Measurements from ENCODE around the gene HAS3.

HAS3 gene

GRCh38 chr16:69114346-69114975, 9.0 kb downstream of the HAS3 start:
- no peak overlapping the region for H3K4me3 ChIP-seq (ENCODE audit: low read length, poor library complexity, severe bottlenecking)
- peaks cover 30% of the 10 kb centered on the region; the same call in 1 of the 2 replicates for H3K36me3 ChIP-seq (ENCODE audit: insufficient read depth, low read length)
- no peak for TF ChIP-seq EZH2phosphoT487 (IDR thresholded peaks at IDR 0.05; ENCODE audit: borderline replicate concordance)
- no peak for TF ChIP-seq CTCF (conservative IDR thresholded peaks at IDR 0.05; ENCODE audit: low read length)
- H3K4me1 ChIP-seq (ENCODE audit: insufficient read depth, low read length, poor library complexity, severe bottlenecking), result no peaks in the 10 kb centered on the region
- H3K9me2 ChIP-seq (replicated peaks; ENCODE audit: low read depth, low read length), result no peaks in the 10 kb centered on the region
- no peaks in the 10 kb centered on the region for H4K20me1 ChIP-seq (ENCODE audit: insufficient read depth, low read length, poor library complexity, severe bottlenecking)
- H3K9me3 ChIP-seq (ENCODE audit: insufficient read depth, low read depth, low read length), result no peaks in the 10 kb centered on the region
- no peak overlapping the region for H2AFZ ChIP-seq (ENCODE audit: low read length)
- H3K79me2 ChIP-seq (ENCODE audit: insufficient read depth, low read length), result no peaks in the 10 kb centered on the region
- H3F3A ChIP-seq (ENCODE audit: low read depth), result no peaks in the 10 kb centered on the region
- no peaks in the 10 kb centered on the region for H3K27me3 ChIP-seq (ENCODE audit: insufficient read depth, low read length, poor library complexity, severe bottlenecking)
- no peak overlapping the region for H3K4me2 ChIP-seq (ENCODE audit: low read depth, low read length, poor library complexity, severe bottlenecking)
- no peak overlapping the region for H3K9ac ChIP-seq (ENCODE audit: low read depth, low read length, poor library complexity, severe bottlenecking)

DNA sequence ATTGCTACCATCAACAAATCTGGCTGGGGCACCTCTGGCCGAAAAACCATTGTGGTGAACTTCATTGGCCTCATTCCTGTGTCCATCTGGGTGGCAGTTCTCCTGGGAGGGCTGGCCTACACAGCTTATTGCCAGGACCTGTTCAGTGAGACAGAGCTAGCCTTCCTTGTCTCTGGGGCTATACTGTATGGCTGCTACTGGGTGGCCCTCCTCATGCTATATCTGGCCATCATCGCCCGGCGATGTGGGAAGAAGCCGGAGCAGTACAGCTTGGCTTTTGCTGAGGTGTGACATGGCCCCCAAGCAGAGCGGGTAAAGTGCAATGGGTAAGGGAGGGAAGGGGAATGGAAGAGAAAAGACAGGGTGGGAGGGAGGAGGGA, 9.5 kb downstream of the HAS3 start:
- Histone ChIP-seq H3K4me3 (ENCODE audit: low read length, poor library complexity, severe bottlenecking) (no peak overlapping the region), H3K36me3 (ENCODE audit: insufficient read depth, low read length) (peaks cover 35% of the 10 kb centered on the region; the same call in 1 of the 2 replicates), H3K27me3 (ENCODE audit: insufficient read depth, low read length, poor library complexity, severe bottlenecking) (no peaks in the 10 kb centered on the region), H3K4me1 (ENCODE audit: insufficient read depth, low read length, poor library complexity, severe bottlenecking) (no peaks in the 10 kb centered on the region), H3K9me3 (ENCODE audit: insufficient read depth, low read depth, low read length) (no peaks in the 10 kb centered on the region), H3K9me2 (replicated peaks; ENCODE audit: low read depth, low read length) (no peaks in the 10 kb centered on the region), H3K79me2 (ENCODE audit: insufficient read depth, low read length) (no peaks in the 10 kb centered on the region), H3K9ac (ENCODE audit: low read depth, low read length, poor library complexity, severe bottlenecking) (no peak overlapping the region), H4K20me1 (ENCODE audit: insufficient read depth, low read length, poor library complexity, severe bottlenecking) (no peaks in the 10 kb centered on the region), H3F3A (ENCODE audit: low read depth) (no peaks in the 10 kb centered on the region), H2AFZ (ENCODE audit: low read length) (no peak overlapping the region), H3K4me2 (ENCODE audit: low read depth, low read length, poor library complexity, severe bottlenecking) (no peak overlapping the region)
- no peak for TF ChIP-seq CTCF (conservative IDR thresholded peaks at IDR 0.05; ENCODE audit: low read length)
- no peak for TF ChIP-seq EZH2phosphoT487 (IDR thresholded peaks at IDR 0.05; ENCODE audit: borderline replicate concordance)

DNA sequence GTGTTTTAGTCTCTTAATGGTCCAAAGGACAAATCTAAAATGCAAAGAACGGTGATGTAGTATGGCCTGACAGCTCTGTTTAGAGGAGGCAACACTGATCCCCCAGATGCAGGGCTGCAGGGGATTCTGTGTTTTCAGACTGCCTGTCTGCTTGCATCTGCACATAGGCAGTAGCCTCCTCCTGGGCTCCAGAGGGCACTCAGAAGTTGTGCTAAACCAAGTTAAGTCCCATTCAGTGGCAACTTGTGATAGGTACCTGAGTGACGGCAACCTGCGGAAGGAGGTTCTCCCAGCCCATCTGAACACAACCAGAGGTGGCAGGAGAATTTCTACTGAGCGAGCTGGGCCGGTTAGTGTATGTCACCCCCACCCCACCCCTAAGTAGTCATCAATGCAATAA, 9.9 kb downstream of the HAS3 start:
- TF ChIP-seq CTCF (conservative IDR thresholded peaks at IDR 0.05; ENCODE audit: low read length), result no peak
- no peak for TF ChIP-seq EZH2phosphoT487 (IDR thresholded peaks at IDR 0.05; ENCODE audit: borderline replicate concordance)
- H3F3A ChIP-seq (ENCODE audit: low read depth), result no peaks in the 10 kb centered on the region
- H3K36me3 ChIP-seq (ENCODE audit: insufficient read depth, low read length), result peaks cover 39% of the 10 kb centered on the region; the same call in 1 of the 2 replicates

More for the DNA sequence above, 9.9 kb downstream of the HAS3 start:
- no peaks in the 10 kb centered on the region for H3K27me3 ChIP-seq (ENCODE audit: insufficient read depth, low read length, poor library complexity, severe bottlenecking)
- H3K4me2 ChIP-seq (ENCODE audit: low read depth, low read length, poor library complexity, severe bottlenecking), result no peak overlapping the region
- no peak overlapping the region for H3K4me3 ChIP-seq (ENCODE audit: low read length, poor library complexity, severe bottlenecking)
- H3K9ac ChIP-seq (ENCODE audit: low read depth, low read length, poor library complexity, severe bottlenecking), result no peak overlapping the region
- H4K20me1 ChIP-seq (ENCODE audit: insufficient read depth, low read length, poor library complexity, severe bottlenecking), result no peaks in the 10 kb centered on the region
- H3K9me2 ChIP-seq (replicated peaks; ENCODE audit: low read depth, low read length), result no peaks in the 10 kb centered on the region
- H2AFZ ChIP-seq (ENCODE audit: low read length), result no peak overlapping the region
- no peaks in the 10 kb centered on the region for H3K4me1 ChIP-seq (ENCODE audit: insufficient read depth, low read length, poor library complexity, severe bottlenecking)
- no peaks in the 10 kb centered on the region for H3K79me2 ChIP-seq (ENCODE audit: insufficient read depth, low read length)
- H3K9me3 ChIP-seq (ENCODE audit: insufficient read depth, low read depth, low read length), result no peaks in the 10 kb centered on the region
